ENCODE results near the gene ACSM4.
A peak's percentile ranks its signal among the peaks of the same experiment; 100 is the strongest.
"Not testable (repeated sequence)": the region's sequence is repeated elsewhere in the genome, so short reads cannot be mapped to it uniquely, and the experiment has no call there.

ACSM4 gene

DNA sequence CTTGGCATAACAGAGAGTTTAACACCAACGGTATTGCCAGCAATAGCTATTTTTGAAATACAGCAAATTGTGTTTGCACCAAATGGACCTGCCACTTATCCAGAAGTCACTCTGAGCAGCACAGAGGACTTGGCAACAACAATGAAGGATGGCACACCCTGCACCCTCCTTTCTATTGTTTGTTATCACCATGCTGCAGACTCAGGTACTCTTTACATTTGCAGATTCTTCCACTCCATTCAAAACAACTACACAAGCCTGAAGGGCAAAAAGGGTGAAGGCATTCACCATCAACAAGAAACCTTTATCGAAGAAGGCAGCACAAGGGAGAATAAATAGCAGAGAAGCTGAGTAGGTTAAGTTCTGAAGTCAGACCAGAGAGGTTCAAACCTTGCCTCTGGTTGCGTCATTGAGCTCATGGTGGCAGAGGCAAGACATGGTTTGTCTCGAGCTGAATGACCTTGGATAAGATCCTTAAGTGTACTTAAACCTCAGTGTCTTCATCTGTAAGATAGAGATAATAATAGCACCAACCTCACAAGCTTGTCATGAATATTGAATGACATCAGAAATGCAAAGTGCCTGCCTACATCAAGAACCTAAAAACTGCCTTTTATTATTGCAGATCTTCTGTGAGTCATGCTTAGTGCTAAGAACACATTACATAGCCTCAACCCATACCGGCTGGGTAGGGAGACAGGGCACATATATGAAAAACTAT is 1.4 kb upstream of the ACSM4 start:
- no peak for DNase-seq
- no peak for ATAC-seq (replicated peaks)
- H3K36me3 Mint-ChIP-seq (ENCODE audit: insufficient read depth) = no peaks in the 10 kb centered on the region
- H3K27ac Mint-ChIP-seq = no peak overlapping the region
- H3K4me3 Mint-ChIP-seq = no peak overlapping the region
- no peaks in the 10 kb centered on the region for H3K9me3 Mint-ChIP-seq
- H3K4me1 Mint-ChIP-seq (ENCODE audit: low read depth in 2 of 2) = no peaks in the 10 kb centered on the region
- peaks cover 54 to 69% of the 10 kb centered on the region in 2 donors for H3K27me3 Mint-ChIP-seq

DNA sequence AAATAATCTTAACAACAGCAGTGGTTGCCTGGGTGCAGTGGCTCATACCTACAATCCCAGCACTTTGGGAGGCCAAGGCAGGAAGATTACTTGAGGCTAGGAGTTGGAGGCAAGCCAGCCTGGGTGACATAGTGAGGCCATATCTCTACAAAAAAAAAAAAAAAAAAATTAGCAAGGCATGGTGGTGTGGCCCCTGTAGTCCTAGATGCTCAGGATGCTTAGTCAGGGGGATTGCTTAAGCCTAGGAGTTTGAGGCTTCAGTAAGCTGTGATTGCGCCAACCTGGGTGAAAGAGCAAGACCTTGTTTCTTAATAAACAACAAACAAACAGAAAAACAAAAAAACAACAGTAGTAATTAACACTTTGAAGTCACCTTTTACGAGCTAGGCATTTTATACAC is 642 bp upstream of the ACSM4 start:
- ATAC-seq (replicated peaks) (no peak), DNase-seq (no peak)
- Mint-ChIP-seq H3K4me1 (ENCODE audit: low read depth in 2 of 2) (no peaks in the 10 kb centered on the region), H3K27ac (no peak overlapping the region), H3K27me3 (peaks cover 54 to 61% of the 10 kb centered on the region in 2 donors), H3K36me3 (ENCODE audit: insufficient read depth) (no peaks in the 10 kb centered on the region), H3K4me3 (no peak overlapping the region), H3K9me3 (no peaks in the 10 kb centered on the region)

DNA sequence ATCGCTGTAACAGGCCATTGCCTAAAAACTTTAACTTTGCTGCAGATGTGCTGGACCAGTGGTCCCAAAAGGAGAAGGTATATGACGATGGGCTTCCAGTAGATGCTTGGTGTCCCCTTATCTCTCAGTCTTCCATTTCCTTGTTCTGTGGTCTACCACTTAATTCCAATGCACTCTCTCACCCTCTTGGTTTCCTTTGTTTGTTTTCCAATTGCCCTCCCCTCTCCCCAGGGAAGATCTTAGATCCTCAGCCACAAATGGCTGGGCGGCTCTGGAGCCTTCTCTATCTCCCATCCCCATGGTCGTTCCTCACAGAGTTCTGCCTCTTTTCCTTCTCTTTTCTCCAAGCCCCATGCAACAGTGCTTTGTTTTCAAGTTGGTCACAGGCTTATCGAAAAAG is 584 bp downstream of the ACSM4 start:
- Mint-ChIP-seq H3K4me1 (ENCODE audit: low read depth in 2 of 2) (no peaks in the 10 kb centered on the region), H3K36me3 (ENCODE audit: insufficient read depth) (no peaks in the 10 kb centered on the region), H3K27ac (no peak overlapping the region), H3K4me3 (no peak overlapping the region), H3K27me3 (peaks cover 47 to 49% of the 10 kb centered on the region in 2 donors), H3K9me3 (no peaks in the 10 kb centered on the region)
- DNase-seq (no peak), ATAC-seq (replicated peaks) (no peak)

DNA sequence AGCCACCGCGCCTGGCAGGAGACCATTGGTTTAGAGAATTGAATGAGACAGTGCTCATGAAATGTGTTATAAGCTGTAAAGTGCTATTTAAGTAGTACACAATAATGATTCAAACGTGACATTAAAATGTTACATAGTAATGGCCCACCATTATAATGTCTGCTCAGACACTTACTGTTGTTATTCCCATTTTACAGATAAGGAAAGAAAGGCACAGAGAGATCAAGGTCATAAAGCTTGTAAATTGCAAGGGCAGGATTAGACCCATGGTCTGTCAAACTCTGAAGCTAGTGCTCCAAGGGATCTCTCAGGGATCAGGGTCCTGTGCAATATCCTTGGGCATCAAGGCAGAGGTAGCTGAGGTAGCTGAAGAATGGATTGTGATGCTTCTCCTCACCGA is 6.2 kb downstream of the ACSM4 start:
- H3K9me3 Mint-ChIP-seq = no peaks in the 10 kb centered on the region
- H3K36me3 Mint-ChIP-seq (ENCODE audit: insufficient read depth) = no peaks in the 10 kb centered on the region
- DNase-seq = no peak
- H3K27ac Mint-ChIP-seq = no peak overlapping the region
- no peaks in the 10 kb centered on the region for H3K4me1 Mint-ChIP-seq (ENCODE audit: low read depth in 2 of 2)
- H3K4me3 Mint-ChIP-seq = no peak overlapping the region
- H3K27me3 Mint-ChIP-seq = peaks cover 15 to 18% of the 10 kb centered on the region in 2 donors
- no peak for ATAC-seq (replicated peaks)

DNA sequence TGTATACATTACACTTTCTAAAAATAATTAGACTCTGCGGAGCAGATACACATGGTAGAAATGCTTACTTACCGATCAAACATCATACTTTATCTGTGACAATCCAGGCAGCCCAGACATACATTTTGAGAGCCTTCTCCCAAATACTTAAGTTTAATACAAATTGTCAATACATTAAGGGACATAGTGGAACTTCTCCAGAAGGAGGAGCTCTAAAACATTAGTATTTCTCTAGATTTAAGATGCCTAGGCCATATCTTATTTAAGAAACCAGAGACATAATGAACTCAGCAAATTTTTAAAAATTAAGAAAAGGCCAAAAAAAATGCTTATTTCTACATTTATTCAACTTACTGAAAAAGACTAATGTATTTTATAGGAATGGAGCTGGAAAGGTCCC is 16.1 kb downstream of the ACSM4 start:
- no peak for ATAC-seq (replicated peaks)
- no peak overlapping the region for H3K27ac Mint-ChIP-seq
- H3K4me3 Mint-ChIP-seq = no peak overlapping the region
- no peaks in the 10 kb centered on the region for H3K36me3 Mint-ChIP-seq (ENCODE audit: insufficient read depth)
- H3K4me1 Mint-ChIP-seq (ENCODE audit: low read depth in 2 of 2) = no peaks in the 10 kb centered on the region
- no peaks in the 10 kb centered on the region for H3K9me3 Mint-ChIP-seq
- H3K27me3 Mint-ChIP-seq = peaks cover 0 to 8% of the 10 kb centered on the region in 2 donors
- DNase-seq = no peak

DNA sequence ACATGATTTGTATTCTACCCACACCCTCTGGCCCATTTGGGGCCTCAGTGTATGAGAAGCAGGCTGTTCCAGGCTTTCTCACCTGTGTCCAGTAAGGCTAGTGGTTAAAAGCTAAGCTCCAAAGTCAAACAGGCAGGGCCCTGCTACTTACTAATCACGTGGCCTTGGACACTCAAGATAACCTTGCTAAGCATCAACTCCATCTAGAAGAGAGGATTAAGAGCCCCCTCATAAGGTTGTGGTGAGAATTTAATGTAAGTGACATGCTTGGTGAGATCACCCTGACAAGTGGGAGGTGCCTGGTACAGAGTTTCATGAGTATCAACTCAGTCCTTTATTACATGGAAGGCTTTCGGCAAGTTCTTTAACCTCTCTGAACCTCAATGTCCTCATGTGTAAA is 17.8 kb downstream of the ACSM4 start:
- Mint-ChIP-seq H3K4me1 (ENCODE audit: low read depth in 2 of 2) (no peaks in the 10 kb centered on the region), H3K9me3 (no peaks in the 10 kb centered on the region), H3K4me3 (no peak overlapping the region), H3K36me3 (ENCODE audit: insufficient read depth) (no peaks in the 10 kb centered on the region), H3K27me3 (peaks cover 0 to 15% of the 10 kb centered on the region in 2 donors), H3K27ac (no peak overlapping the region)
- ATAC-seq (replicated peaks) = no peak
- DNase-seq = no peak

DNA sequence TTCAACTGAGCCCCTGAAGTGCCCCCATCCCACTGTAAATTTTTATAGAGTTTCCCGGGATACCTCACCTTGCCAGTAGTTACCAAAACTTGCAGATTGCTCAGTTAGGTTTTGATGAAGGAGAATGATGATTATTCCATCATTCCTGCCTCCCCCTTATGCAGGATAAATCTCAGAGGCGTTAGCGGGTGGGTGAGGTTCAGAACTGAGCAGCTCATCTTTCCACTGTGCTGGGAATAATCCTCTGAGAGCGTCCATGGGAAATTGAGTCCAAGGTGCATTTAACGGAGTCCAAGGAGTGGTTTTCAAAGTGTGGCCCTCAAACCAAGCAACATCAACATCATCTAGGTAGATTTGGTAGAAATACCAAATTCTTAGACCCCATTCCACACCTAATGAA is 18.7 kb downstream of the ACSM4 start:
- Mint-ChIP-seq H3K9me3 (no peaks in the 10 kb centered on the region), H3K4me3 (no peak overlapping the region), H3K27me3 (peaks cover 4 to 19% of the 10 kb centered on the region in 2 donors), H3K27ac (no peak overlapping the region), H3K36me3 (ENCODE audit: insufficient read depth) (no peaks in the 10 kb centered on the region), H3K4me1 (ENCODE audit: low read depth in 2 of 2) (no peaks in the 10 kb centered on the region)
- ATAC-seq (replicated peaks) (no peak), DNase-seq (no peak)

DNA sequence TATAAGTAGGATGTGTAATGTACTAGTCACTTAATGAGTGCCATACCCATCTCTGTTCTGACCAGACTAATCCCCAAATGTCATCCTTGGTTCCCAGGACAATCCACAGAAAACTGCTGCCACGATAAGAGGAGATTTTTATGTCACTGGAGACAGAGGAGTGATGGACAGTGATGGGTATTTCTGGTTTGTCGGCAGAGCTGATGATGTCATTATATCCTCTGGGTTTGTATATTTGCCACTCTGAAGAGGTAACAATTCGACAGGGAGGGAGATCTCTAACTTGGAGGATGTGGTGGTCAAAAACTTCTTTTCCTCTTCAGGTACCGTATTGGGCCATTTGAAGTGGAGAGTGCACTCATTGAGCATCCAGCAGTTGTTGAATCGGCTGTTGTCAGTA is 20.3 kb downstream of the ACSM4 start:
- H3K27ac Mint-ChIP-seq = no peak overlapping the region
- no peaks in the 10 kb centered on the region for H3K9me3 Mint-ChIP-seq
- H3K4me3 Mint-ChIP-seq = no peak overlapping the region
- no peaks in the 10 kb centered on the region for H3K4me1 Mint-ChIP-seq (ENCODE audit: low read depth in 2 of 2)
- DNase-seq (no peak), ATAC-seq (replicated peaks) (no peak)
- peaks cover 13 to 25% of the 10 kb centered on the region in 2 donors for H3K27me3 Mint-ChIP-seq
- H3K36me3 Mint-ChIP-seq (ENCODE audit: insufficient read depth) = no peaks in the 10 kb centered on the region

DNA sequence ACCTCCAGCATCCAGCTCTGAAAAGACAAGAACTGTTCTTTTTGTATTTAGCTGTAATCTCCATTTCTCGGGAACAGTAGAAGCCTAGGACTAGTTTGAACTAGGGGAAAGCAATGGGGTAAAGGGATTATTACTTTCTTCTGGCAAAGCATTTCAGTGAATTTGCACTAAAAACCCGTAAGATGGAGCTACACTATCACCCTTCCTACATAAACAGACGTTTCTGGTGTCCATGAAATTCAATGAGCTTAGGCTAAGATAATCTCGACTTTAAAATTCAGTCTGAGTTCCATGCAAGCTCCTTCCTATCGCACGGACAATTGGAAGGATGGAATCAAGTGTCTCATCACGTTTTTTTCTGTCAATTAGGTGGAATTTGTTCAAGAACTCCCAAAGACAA is 24.0 kb downstream of the ACSM4 start:
- Mint-ChIP-seq H3K9me3 (peaks cover 0 to 3% of the 10 kb centered on the region in 2 donors), H3K36me3 (ENCODE audit: insufficient read depth) (no peaks in the 10 kb centered on the region), H3K27me3 (peaks cover 30 to 36% of the 10 kb centered on the region in 2 donors), H3K27ac (no peak overlapping the region), H3K4me3 (no peak overlapping the region), H3K4me1 (ENCODE audit: low read depth in 2 of 2) (no peaks in the 10 kb centered on the region)
- DNase-seq (no peak), ATAC-seq (replicated peaks) (no peak)

DNA sequence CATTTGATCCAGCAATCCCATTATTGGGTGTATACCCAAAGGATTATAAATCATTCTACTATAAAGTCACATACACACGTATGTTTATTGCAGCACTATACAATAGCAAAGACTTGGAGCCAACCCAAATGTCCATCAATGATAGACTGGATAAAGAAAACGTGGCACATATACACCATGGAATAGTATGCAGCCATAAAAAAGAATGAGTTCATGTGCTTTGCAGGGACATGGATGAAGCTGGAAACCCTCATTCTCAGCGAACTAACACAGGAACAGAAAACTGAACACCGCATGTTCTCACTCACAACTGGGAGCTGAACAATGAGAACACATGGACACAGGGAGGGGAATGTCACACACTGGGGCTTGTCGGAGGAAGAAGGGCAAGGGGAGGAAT is 33.9 kb downstream of the ACSM4 start:
- H3K4me1 Mint-ChIP-seq (ENCODE audit: low read depth in 2 of 2) = not testable (repeated sequence)

DNA sequence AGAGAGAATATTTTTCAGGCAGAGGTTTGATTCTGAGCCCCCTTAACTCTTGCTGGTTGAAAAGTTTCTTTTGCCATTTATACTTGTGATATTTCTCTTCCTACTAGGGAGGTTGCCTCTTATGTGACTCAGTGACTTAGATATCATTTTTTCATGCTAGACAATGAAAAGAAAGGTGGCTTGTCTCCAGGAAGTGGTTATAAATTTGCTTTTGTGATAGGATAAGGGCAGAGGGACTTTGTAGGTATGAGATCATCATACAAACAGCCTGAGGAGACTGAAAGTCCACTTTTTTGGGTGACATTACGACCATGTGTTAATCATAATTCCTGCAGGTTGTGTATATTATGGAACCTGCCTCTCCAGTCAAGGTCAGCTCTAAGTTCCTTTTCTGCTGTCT is 35.8 kb downstream of the ACSM4 start:
- DNase-seq (no peak), ATAC-seq (replicated peaks) (no peak)
- H3K4me1 Mint-ChIP-seq (ENCODE audit: low read depth in 2 of 2) = peaks cover 0 to 5% of the 10 kb centered on the region in 2 donors
- H3K9me3 Mint-ChIP-seq = no peaks in the 10 kb centered on the region
- H3K27ac Mint-ChIP-seq = peak overlapping the region in 1 of 2 donors; percentile 4
- H3K4me3 Mint-ChIP-seq = no peak overlapping the region
- no peaks in the 10 kb centered on the region for H3K36me3 Mint-ChIP-seq (ENCODE audit: insufficient read depth)
- H3K27me3 Mint-ChIP-seq = no peaks in the 10 kb centered on the region

More for the DNA sequence above, 33.9 kb downstream of the ACSM4 start:
- not testable (repeated sequence) for H3K9me3 Mint-ChIP-seq; H3K27ac Mint-ChIP-seq; DNase-seq; ATAC-seq (replicated peaks); H3K4me3 Mint-ChIP-seq; H3K36me3 Mint-ChIP-seq (ENCODE audit: insufficient read depth); H3K27me3 Mint-ChIP-seq

DNA sequence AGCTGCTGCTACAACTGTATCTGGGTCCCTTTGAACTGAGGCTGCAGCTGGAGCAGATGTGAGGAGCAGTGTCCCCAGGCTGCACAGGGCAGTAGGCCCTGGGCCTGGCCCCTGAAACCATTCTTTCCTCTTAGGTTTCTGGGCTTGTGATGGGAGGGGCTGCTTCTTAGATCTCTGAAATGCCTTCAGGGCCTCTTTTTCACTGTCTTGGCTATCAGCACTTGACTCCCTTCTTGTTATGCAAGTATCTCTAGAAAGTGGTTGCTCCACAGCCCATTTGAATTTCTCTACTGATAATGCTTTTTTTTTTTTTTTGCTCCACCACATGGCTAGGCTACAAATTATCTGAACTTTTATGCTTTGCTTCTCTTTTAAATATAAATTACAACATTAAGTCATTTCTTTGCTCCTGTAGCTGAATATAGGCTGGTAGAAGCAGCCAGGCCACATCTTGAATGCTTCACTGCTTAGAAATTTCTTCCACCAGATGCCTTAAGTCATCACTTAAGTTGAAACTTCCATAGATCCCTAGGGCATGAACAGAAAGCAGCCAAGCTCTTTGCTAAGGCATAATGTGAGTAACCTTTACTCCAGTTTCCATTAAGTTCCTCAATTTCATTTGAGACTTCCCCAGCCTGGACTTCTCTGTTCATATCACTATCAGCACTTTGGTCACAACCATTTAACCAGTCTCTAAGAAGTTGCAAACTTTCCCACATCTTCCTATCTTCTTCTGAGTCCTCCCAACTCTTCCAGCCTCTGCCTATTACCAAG is 41.1 kb downstream of the ACSM4 start:
- Mint-ChIP-seq H3K4me1 (ENCODE audit: low read depth in 2 of 2) (peaks cover 3 to 21% of the 10 kb centered on the region in 2 donors), H3K36me3 (ENCODE audit: insufficient read depth) (no peaks in the 10 kb centered on the region), H3K27ac (no peak overlapping the region), H3K27me3 (no peaks in the 10 kb centered on the region), H3K9me3 (peaks cover 0 to 2% of the 10 kb centered on the region in 2 donors), H3K4me3 (no peak overlapping the region)
- DNase-seq (no peak), ATAC-seq (replicated peaks) (no peak)

DNA sequence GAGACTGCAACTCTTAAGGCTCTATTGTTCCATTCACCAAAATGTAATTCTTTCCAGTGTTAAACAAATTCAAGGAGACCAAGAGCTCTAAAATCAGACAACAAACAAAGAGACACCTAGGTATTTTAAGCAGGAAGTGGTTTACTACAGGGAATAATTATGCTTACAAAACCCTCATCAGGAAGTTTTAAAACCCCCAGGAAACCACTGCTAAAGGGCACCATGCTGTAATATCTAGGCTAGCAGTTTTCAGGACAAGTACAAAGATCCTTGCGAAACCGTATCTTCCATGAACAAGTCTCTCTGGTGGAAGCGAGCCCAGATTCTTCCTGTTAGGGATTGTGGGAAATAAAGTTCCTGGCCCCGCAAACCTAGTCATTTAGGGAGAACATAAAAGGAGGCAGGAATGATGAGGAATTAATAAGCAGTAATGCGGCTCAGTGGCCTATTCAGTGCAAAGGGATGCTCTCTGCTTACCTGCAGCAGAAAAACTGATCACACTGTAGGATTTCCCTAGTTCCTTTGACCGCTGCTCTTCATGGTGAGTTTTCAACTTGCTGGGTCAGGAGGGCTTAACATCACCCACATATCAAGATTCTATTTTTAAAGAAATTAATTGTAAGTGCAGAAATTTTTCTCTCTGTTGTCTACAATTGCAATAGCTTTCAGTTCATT is 42.8 kb downstream of the ACSM4 start:
- DNase-seq (no peak), ATAC-seq (replicated peaks) (no peak)
- H3K4me3 Mint-ChIP-seq = peak overlapping the region in 1 of 2 donors; percentile 19
- peaks cover 7 to 32% of the 10 kb centered on the region in 2 donors for H3K4me1 Mint-ChIP-seq (ENCODE audit: low read depth in 2 of 2)
- H3K27ac Mint-ChIP-seq = peak overlapping the region in 1 of 2 donors; percentile 25
- H3K27me3 Mint-ChIP-seq = no peaks in the 10 kb centered on the region
- peaks cover 0 to 2% of the 10 kb centered on the region in 2 donors for H3K9me3 Mint-ChIP-seq
- H3K36me3 Mint-ChIP-seq (ENCODE audit: insufficient read depth) = no peaks in the 10 kb centered on the region
